ENCODE data around the gene SNAI1.
"Not testable (repeated sequence)": the region's sequence is repeated elsewhere in the genome, so short reads cannot be mapped to it uniquely, and the experiment has no call there.

Gene SNAI1

GRCh38 chr20:49989234-49990065, 6.7 kb downstream of the SNAI1 start:
- Histone ChIP-seq H3K9me3 (no peaks in the 10 kb centered on the region), H3K27me3 (no peaks in the 10 kb centered on the region), H3K36me3 (peaks cover 31% of the 10 kb centered on the region), H3K4me3 (ENCODE audit: low read depth, low read length) (no peak overlapping the region), H3K4me1 (peaks cover 20% of the 10 kb centered on the region)
- DNase-seq: no peak
- TF ChIP-seq CTCF (IDR thresholded peaks at IDR 0.05; ENCODE audit: low read depth, low read length): no peak

- Histone ChIP-seq H3K27me3 (no peaks in the 10 kb centered on the region), H3K4me3 (ENCODE audit: low read depth, low read length) (no peak overlapping the region), H3K36me3 (peaks cover 22% of the 10 kb centered on the region), H3K4me1 (peaks cover 20% of the 10 kb centered on the region), H3K9me3 (no peaks in the 10 kb centered on the region)
- no peak for TF ChIP-seq CTCF (IDR thresholded peaks at IDR 0.05; ENCODE audit: low read depth, low read length)
- DNase-seq: no peak
Measured at GRCh38 chr20:49990271-49990720, 7.5 kb downstream of the SNAI1 start.

GRCh38 chr20:49993301-49993751, 10.5 kb downstream of the SNAI1 start:
- Histone ChIP-seq H3K36me3 (peaks cover 3% of the 10 kb centered on the region), H3K27me3 (no peaks in the 10 kb centered on the region), H3K4me1 (peaks cover 20% of the 10 kb centered on the region), H3K4me3 (ENCODE audit: low read depth, low read length) (no peak overlapping the region), H3K9me3 (no peaks in the 10 kb centered on the region)
- TF ChIP-seq CTCF (IDR thresholded peaks at IDR 0.05; ENCODE audit: low read depth, low read length): no peak
- no peak for DNase-seq

- Histone ChIP-seq H3K9me3 (no peaks in the 10 kb centered on the region), H3K27me3 (no peaks in the 10 kb centered on the region), H3K4me1 (peaks cover 8% of the 10 kb centered on the region), H3K36me3 (no peaks in the 10 kb centered on the region), H3K4me3 (ENCODE audit: low read depth, low read length) (no peak overlapping the region)
- TF ChIP-seq CTCF (IDR thresholded peaks at IDR 0.05; ENCODE audit: low read depth, low read length): no peak
- DNase-seq: no peak
Measured at GRCh38 chr20:49995586-49995985, 12.8 kb downstream of the SNAI1 start.

- not testable (repeated sequence) for H3K4me3 ChIP-seq (ENCODE audit: low read depth, low read length); H3K4me1 ChIP-seq; DNase-seq; H3K9me3 ChIP-seq; H3K27me3 ChIP-seq; H3K36me3 ChIP-seq
Measured at GRCh38 chr20:49998478-49999188, 15.9 kb downstream of the SNAI1 start.

GRCh38 chr20:49999329-49999728, 16.5 kb downstream of the SNAI1 start:
- Histone ChIP-seq H3K4me3 (ENCODE audit: low read depth, low read length) (no peak overlapping the region), H3K9me3 (no peaks in the 10 kb centered on the region), H3K27me3 (no peaks in the 10 kb centered on the region), H3K36me3 (no peaks in the 10 kb centered on the region), H3K4me1 (no peaks in the 10 kb centered on the region)
- TF ChIP-seq CTCF (IDR thresholded peaks at IDR 0.05; ENCODE audit: low read depth, low read length): no peak
- DNase-seq: no peak

GRCh38 chr20:50000548-50001222, 17.9 kb downstream of the SNAI1 start:
- not testable (repeated sequence) for H3K4me1 ChIP-seq; H3K4me3 ChIP-seq (ENCODE audit: low read depth, low read length); H3K36me3 ChIP-seq; DNase-seq; H3K9me3 ChIP-seq; H3K27me3 ChIP-seq
